ENCODE results near the gene OSBPL6. TPM values are rescaled to one million over a fixed set of nuclear protein-coding genes. Genes with fewer than 3 reads are reported as not detected.

The OSBPL6 gene
- total RNA-seq: 1.1 and 5.3 TPM in 2 replicates

GRCh38 chr2:178193823-178194599, at the start of gene OSBPL6:
OSBPL6 (plus strand) TSS chr2:178194512; CDS start chr2:178306185, 111,673 bp downstream.

GRCh38 chr2:178450774-178451525, 256.6 kb downstream of the OSBPL6 start, which contains the start of the genes PJVK and PRKRA:
PJVK (plus strand) TSS chr2:178451378; CDS start chr2:178453410, 2,032 bp downstream.
PRKRA (minus strand) TSS chr2:178451175; CDS start chr2:178451030, 145 bp downstream.

Other genes starting within 250 kb of the OSBPL6 start
- under 0.01 and 0.10 TPM in 2 replicates for gene PDE11A, start 121.7 kb upstream of the OSBPL6 start, total RNA-seq
- gene RBM45, start 82.1 kb upstream of the OSBPL6 start, total RNA-seq: 12.0 and 12.4 TPM in 2 replicates